Naive thymus-derived CD4-positive, alpha-beta T cell (primary cell): ENCODE data around the gene NSFL1C. TPM values are rescaled to one million over a fixed set of nuclear protein-coding genes. Genes with fewer than 3 reads are reported as not detected.

Source experiments
- ATAC-seq: fragments of 150-1000 bp; cut with Tn5 transposase; 2 replicates; pipeline ENCODE4 v1.10.0; 2021; ENCODE audit warnings: mild to moderate bottlenecking, moderate library complexity
- CTCF ChIA-PET: fragments of 350-600 bp; sonication (Branson Sonifier 250); formaldehyde crosslinking; loops from one replicate; lab custom pipeline; 2021; ENCODE audit warnings: antibody characterized with exemption; lab: Charles Lee
- POLR2A ChIA-PET: fragments of 350-600 bp; sonication (Branson Sonifier 250); formaldehyde crosslinking; loops from one replicate; lab custom pipeline; 2021; ENCODE audit warnings: antibody characterized with exemption, inconsistent platforms; lab: Charles Lee
- DNase-seq, 9 donors: peaks; one replicate each; pipeline versions ENCODE4 v3.0.0 to v3.0.0-alpha.2; 2020 to 2022; ENCODE audit warnings: mixed read lengths in 1 of 9
- H3K27ac ChIP-seq: one replicate; pipeline ENCODE4 v1.7.0; 2013; ENCODE audit warnings: mild to moderate bottlenecking, low read depth, low read length, moderate library complexity
- H3K27me3 ChIP-seq, 2 donors: one replicate each; pipeline ENCODE4 v1.7.0; 2013; ENCODE audit warnings: low read length in 2 of 2, mild to moderate bottlenecking in 2 of 2, moderate library complexity in 2 of 2; ENCODE audit not compliant: control insufficient read depth in 2 of 2, insufficient read depth in 2 of 2
- H3K36me3 ChIP-seq, 3 experiments: 1 replicate in 2 of 3; 2 replicates in 1 of 3; pipeline ENCODE4 v1.7.0; 2013; ENCODE audit warnings: low read length in 3 of 3, mild to moderate bottlenecking in 3 of 3, moderate library complexity in 1 of 3; ENCODE audit not compliant: insufficient read depth in 3 of 3, control insufficient read depth in 2 of 3
- H3K4me1 ChIP-seq, 2 donors: one replicate each; pipeline ENCODE4 v1.7.0; 2013; ENCODE audit warnings: low read length in 2 of 2, mild to moderate bottlenecking in 2 of 2, moderate library complexity in 1 of 2; ENCODE audit not compliant: control insufficient read depth in 2 of 2, insufficient read depth in 2 of 2
- H3K4me3 ChIP-seq: 2 replicates; pipeline ENCODE4 v1.7.0; 2013; ENCODE audit warnings: mild to moderate bottlenecking, low read length
- H3K9me3 ChIP-seq, 3 experiments: 1 replicate in 2 of 3; 2 replicates in 1 of 3; pipeline ENCODE4 v1.7.0; 2013; ENCODE audit warnings: low read length in 3 of 3; ENCODE audit not compliant: control insufficient read depth in 2 of 3
- H3K27ac Mint-ChIP-seq, 9 donors: one replicate each; pipeline ENCODE4 v1.8.0; 2020 to 2022; ENCODE audit warnings: mixed read lengths in 9 of 9, mild to moderate bottlenecking in 8 of 9, moderate library complexity in 5 of 9, inconsistent platforms in 2 of 9
- H3K27me3 Mint-ChIP-seq, 5 donors: one replicate each; pipeline ENCODE4 v1.8.0; 2021 to 2022; ENCODE audit warnings: mixed read lengths in 5 of 5, mild to moderate bottlenecking in 1 of 5
- H3K36me3 Mint-ChIP-seq, 5 donors: one replicate each; pipeline ENCODE4 v1.8.0; 2020 to 2022; ENCODE audit warnings: mixed read lengths in 5 of 5, mild to moderate bottlenecking in 3 of 5, inconsistent platforms in 1 of 5
- H3K4me1 Mint-ChIP-seq, 7 donors: one replicate each; pipeline ENCODE4 v1.8.0; 2020 to 2022; ENCODE audit warnings: mixed read lengths in 7 of 7, mild to moderate bottlenecking in 3 of 7, inconsistent platforms in 1 of 7
- H3K4me3 Mint-ChIP-seq, 10 donors: one replicate each; pipeline ENCODE4 v1.8.0; 2020 to 2022; ENCODE audit warnings: mild to moderate bottlenecking in 10 of 10, mixed read lengths in 10 of 10, moderate library complexity in 6 of 10, inconsistent platforms in 2 of 10
- H3K9me3 Mint-ChIP-seq, 11 donors: one replicate each; pipeline ENCODE4 v1.8.0; 2020 to 2022; ENCODE audit warnings: mixed read lengths in 11 of 11, mild to moderate bottlenecking in 4 of 11, inconsistent platforms in 1 of 11, moderate library complexity in 1 of 11
- intact Hi-C, 2 donors: fragments of 100-400 bp; cut with micrococcal nuclease; formaldehyde crosslinking; loops; one replicate each; pipeline ENCODE4 v1.15.1; 2023
- polyA plus RNA-seq, 2 donors: library from polyadenylated mRNA; unstranded; fragments of 300-500 nt; fragmentation: Illumina TruSeq; gene quantifications; one replicate each; pipeline ENCODE4 v1.2.3, GENCODE V29; 2021
- total RNA-seq, 6 experiments: library from RNA in 5 of 6; stranded (reverse) in 5 of 6; gene quantifications; 1 replicate in 5 of 6; 2 replicates in 1 of 6; pipeline ENCODE4 v1.2.3 and lab custom pipeline; 2021 to 2026

NSFL1C gene
- total and polyA plus RNA-seq, 7 experiments from 2014 or later, result 59.3 to 81.8 (median 65.7) TPM

- Histone ChIP-seq H3K27me3 (no peaks in the 10 kb centered on the region), H3K36me3 (no peaks in the 10 kb centered on the region), H3K27ac (no peak overlapping the region), H3K9me3 (no peaks in the 10 kb centered on the region), H3K4me1 (peaks cover 10 to 13% of the 10 kb centered on the region in 2 donors), H3K4me3 (no peak overlapping the region)
- Mint-ChIP-seq H3K27ac (peak overlapping the region in 6 of 9 donors; percentile 13 to 89 (median 38)), H3K9me3 (peaks cover 0 to 11% (median 0%) of the 10 kb centered on the region in 11 donors), H3K27me3 (peaks cover 0 to 35% (median 0%) of the 10 kb centered on the region in 5 donors), H3K36me3 (peaks cover 0 to 13% (median 0%) of the 10 kb centered on the region in 5 donors), H3K4me3 (peak overlapping the region in 2 of 10 donors; percentile 33 to 37), H3K4me1 (peaks cover 12 to 45% (median 38%) of the 10 kb centered on the region in 7 donors)
- ChIA-PET CTCF (no interaction called here), POLR2A (interaction anchor here (1.1 kb wide), 1 partner anchor 22 kb away, joined by 3 read pairs; no protein-coding TSS in a partner anchor)
- intact Hi-C loops, result no loop called here
- DNase-seq, result peak in 1 of 9 donors; percentile 20
- ATAC-seq, result no peak
Observed at GRCh38 chr20:1396702-1397101, 69.9 kb downstream of the NSFL1C start.

- DNase-seq (no peak), ATAC-seq (no peak)
- Mint-ChIP-seq H3K27me3 (peaks cover 0 to 35% (median 0%) of the 10 kb centered on the region in 5 donors), H3K27ac (peak overlapping the region in 5 of 9 donors; percentile 13 to 89 (median 41)), H3K4me3 (no peak overlapping the region), H3K36me3 (peaks cover 0 to 16% (median 0%) of the 10 kb centered on the region in 5 donors), H3K9me3 (peaks cover 0 to 11% (median 0%) of the 10 kb centered on the region in 11 donors), H3K4me1 (peaks cover 16 to 49% (median 42%) of the 10 kb centered on the region in 7 donors)
- peaks cover 14 to 18% of the 10 kb centered on the region in 2 donors for H3K4me1 ChIP-seq
- no peaks in the 10 kb centered on the region for H3K9me3 ChIP-seq
- ChIA-PET CTCF (no interaction called here), POLR2A (interaction anchor here (1.1 kb wide), 2 partner anchors 22 to 109 kb away, joined by 3 read pairs; no protein-coding TSS in a partner anchor)
- H3K36me3 ChIP-seq, result no peaks in the 10 kb centered on the region
- no peaks in the 10 kb centered on the region for H3K27me3 ChIP-seq
- intact Hi-C loops, result no loop called here
- no peak overlapping the region for H3K4me3 ChIP-seq
- no peak overlapping the region for H3K27ac ChIP-seq
Observed at GRCh38 chr20:1396264-1396663, 70.4 kb downstream of the NSFL1C start.

- ATAC-seq (no peak), DNase-seq (no peak)
- Histone ChIP-seq H3K27ac (no peak overlapping the region), H3K36me3 (no peaks in the 10 kb centered on the region), H3K27me3 (no peaks in the 10 kb centered on the region), H3K9me3 (no peaks in the 10 kb centered on the region), H3K4me1 (peaks cover 26 to 29% of the 10 kb centered on the region in 2 donors), H3K4me3 (no peak overlapping the region)
- POLR2A ChIA-PET, result no interaction called here
- H3K4me3 Mint-ChIP-seq, result no peak overlapping the region
- peaks cover 0 to 11% (median 0%) of the 10 kb centered on the region in 11 donors for H3K9me3 Mint-ChIP-seq
- CTCF ChIA-PET, result no interaction called here
- H3K27me3 Mint-ChIP-seq, result peaks cover 0 to 35% (median 0%) of the 10 kb centered on the region in 5 donors
- H3K36me3 Mint-ChIP-seq, result peaks cover 0 to 20% (median 0%) of the 10 kb centered on the region in 5 donors
- peak overlapping the region in 4 of 9 donors; percentile 31 to 94 (median 72) for H3K27ac Mint-ChIP-seq
- intact Hi-C loops, result loop anchor here (5.0 kb wide), 2 partner anchors 277 to 1258 kb away; partner anchors contain the start of genes NOP56 (in 1 of the 2) and PSMF1 (in 1 of the 2)
- H3K4me1 Mint-ChIP-seq, result peaks cover 30 to 65% (median 58%) of the 10 kb centered on the region in 7 donors
Observed at GRCh38 chr20:1394686-1395085, 72.0 kb downstream of the NSFL1C start.

GRCh38 chr20:1393507-1393882 is 73.2 kb downstream of the NSFL1C start:
- peaks cover 0 to 21% (median 0%) of the 10 kb centered on the region in 5 donors for H3K36me3 Mint-ChIP-seq
- peak overlapping the region; percentile 74 for H3K4me3 ChIP-seq
- peaks cover 0 to 31% (median 0%) of the 10 kb centered on the region in 5 donors for H3K27me3 Mint-ChIP-seq
- DNase-seq, result no peak
- peaks cover 0 to 11% (median 0%) of the 10 kb centered on the region in 11 donors for H3K9me3 Mint-ChIP-seq
- ChIA-PET POLR2A (interaction anchor here (0.6 to 1.2 kb wide), 3 partner anchors 12 to 127 kb away, joined by 3 to 4 read pairs (median 3); partner anchors contain the start of genes NSFL1C and SNPH), CTCF (no interaction called here)
- peak overlapping the region; percentile 79 to 98 (median 94) for H3K4me3 Mint-ChIP-seq
- H3K27ac Mint-ChIP-seq, result peak overlapping the region; percentile 84 to 99 (median 96)
- peaks cover 35 to 38% of the 10 kb centered on the region in 2 donors for H3K4me1 ChIP-seq
- peaks cover 40 to 77% (median 70%) of the 10 kb centered on the region in 7 donors for H3K4me1 Mint-ChIP-seq
- H3K27me3 ChIP-seq, result no peaks in the 10 kb centered on the region
- H3K27ac ChIP-seq, result peak overlapping the region; percentile 73
- ATAC-seq, result no peak
- no peaks in the 10 kb centered on the region for H3K9me3 ChIP-seq
- H3K36me3 ChIP-seq, result no peaks in the 10 kb centered on the region
- intact Hi-C loops, result loop anchor here (1.0 to 5.0 kb wide), 10 partner anchors 17 to 1259 kb away; partner anchors contain the start of genes RAD21L1 (in 2 of the 2), NOP56 (in 1 of the 2), PSMF1 (in 1 of the 2) and SNPH (in 1 of the 2)

GRCh38 chr20:1392693-1393506 is 73.7 kb downstream of the NSFL1C start, which contains the start of gene FKBP1A:
TSS of gene FKBP1A (minus strand) at chr20:1393054. CDS start at chr20:1392998, 56 bp downstream.
- peak within 1 kb of the TSS; percentile 79 to 98 (median 94) for H3K4me3 Mint-ChIP-seq
- Histone ChIP-seq H3K36me3 (no peaks in the 10 kb centered on the region), H3K4me3 (peak within 1 kb of the TSS; percentile 74), H3K27ac (peak within 1 kb of the TSS; percentile 82), H3K27me3 (no peaks in the 10 kb centered on the region), H3K4me1 (peaks cover 39 to 44% of the 10 kb centered on the region in 2 donors), H3K9me3 (no peaks in the 10 kb centered on the region)
- peaks cover 0 to 30% (median 0%) of the 10 kb centered on the region in 5 donors for H3K27me3 Mint-ChIP-seq
- peaks cover 0 to 21% (median 0%) of the 10 kb centered on the region in 5 donors for H3K36me3 Mint-ChIP-seq
- CTCF ChIA-PET, result interaction anchor here (1.3 kb wide), 1 partner anchor 44 kb away, joined by 4 read pairs; no protein-coding TSS in a partner anchor
- POLR2A ChIA-PET, result interaction anchor here (0.6 to 1.2 kb wide), 6 partner anchors 11 to 127 kb away, joined by 3 to 5 read pairs (median 4); partner anchors contain the start of genes NSFL1C and SNPH
- DNase-seq, result peak; percentile 80 to 92 (median 89)
- peaks cover 0 to 11% (median 0%) of the 10 kb centered on the region in 11 donors for H3K9me3 Mint-ChIP-seq
- peaks cover 46 to 83% (median 76%) of the 10 kb centered on the region in 7 donors for H3K4me1 Mint-ChIP-seq
- ATAC-seq, result peak; percentile 96
- intact Hi-C loops, result loop anchor here (1.0 to 5.0 kb wide), 12 partner anchors 16 to 1259 kb away; partner anchors contain the start of genes RAD21L1 (in 2 of the 2), NOP56 (in 1 of the 2), PSMF1 (in 1 of the 2) and SNPH (in 1 of the 2)
- peak within 1 kb of the TSS; percentile 91 to 99 (median 96) for H3K27ac Mint-ChIP-seq

GRCh38 chr20:1392443-1392692 is 74.3 kb downstream of the NSFL1C start:
- no peaks in the 10 kb centered on the region for H3K27me3 ChIP-seq
- no peak for DNase-seq
- H3K36me3 ChIP-seq, result no peaks in the 10 kb centered on the region
- Mint-ChIP-seq H3K27me3 (peaks cover 0 to 29% (median 0%) of the 10 kb centered on the region in 5 donors), H3K27ac (peak overlapping the region; percentile 83 to 96 (median 93)), H3K4me3 (peak overlapping the region; percentile 79 to 96 (median 92)), H3K9me3 (peaks cover 0 to 11% (median 0%) of the 10 kb centered on the region in 11 donors), H3K36me3 (peaks cover 0 to 21% (median 0%) of the 10 kb centered on the region in 5 donors), H3K4me1 (peaks cover 51 to 88% (median 81%) of the 10 kb centered on the region in 7 donors)
- intact Hi-C loops, result loop anchor here (1.0 to 5.0 kb wide), 7 partner anchors 16 to 1260 kb away; partner anchors contain the start of genes RAD21L1 (in 2 of the 2), NOP56 (in 1 of the 2) and PSMF1 (in 1 of the 2)
- peaks cover 39 to 50% of the 10 kb centered on the region in 2 donors for H3K4me1 ChIP-seq
- peak; percentile 6 for ATAC-seq
- H3K27ac ChIP-seq, result peak overlapping the region; percentile 82
- no peaks in the 10 kb centered on the region for H3K9me3 ChIP-seq
- POLR2A ChIA-PET, result interaction anchor here (0.6 to 1.6 kb wide), 6 partner anchors 26 to 166 kb away, joined by 3 to 5 read pairs (median 4); partner anchors contain the start of gene RAD21L1
- CTCF ChIA-PET, result interaction anchor here (1.3 kb wide), 1 partner anchor 45 kb away, joined by 4 read pairs; no protein-coding TSS in a partner anchor
- H3K4me3 ChIP-seq, result peak overlapping the region; percentile 74
